T-helper 17 cell (primary cell): ENCODE measurements around the gene NFATC1. TPM values are rescaled to one million over a fixed set of nuclear protein-coding genes. Genes with fewer than 3 reads are reported as not detected.

Experiments used
- ATAC-seq: fragments of 150-1000 bp; cut with Tn5 transposase; 2 replicates; pipeline ENCODE4 v1.10.0; 2021; ENCODE audit warnings: mild to moderate bottlenecking, moderate library complexity
- DNase-seq, 3 donors: peaks; one replicate each; pipeline versions ENCODE4 v3.0.0 to v3.0.0-alpha.2; 2020 to 2021
- H3K9me3 ChIP-seq: one replicate; pipeline ENCODE4 v1.7.0; 2013; ENCODE audit warnings: low read length, mild to moderate bottlenecking; ENCODE audit not compliant: control insufficient read depth, poor library complexity, severe bottlenecking
- H3K27ac Mint-ChIP-seq: one replicate; pipeline ENCODE4 v1.8.0; 2022; ENCODE audit warnings: mild to moderate bottlenecking, moderate library complexity, mixed read lengths
- H3K27me3 Mint-ChIP-seq: one replicate; pipeline ENCODE4 v1.8.0; 2022; ENCODE audit warnings: mixed read lengths
- H3K36me3 Mint-ChIP-seq: one replicate; pipeline ENCODE4 v1.8.0; 2022; ENCODE audit warnings: low read depth, mixed read lengths
- H3K4me1 Mint-ChIP-seq: one replicate; pipeline ENCODE4 v1.8.0; 2022; ENCODE audit warnings: mild to moderate bottlenecking, mixed read lengths
- H3K4me3 Mint-ChIP-seq: one replicate; pipeline ENCODE4 v1.8.0; 2022; ENCODE audit warnings: mild to moderate bottlenecking, moderate library complexity, mixed read lengths
- total RNA-seq, 4 donors: library from RNA in 2 of 4; stranded (reverse) in 2 of 4; gene quantifications; one replicate each; pipeline ENCODE4 v1.2.3 and lab custom pipeline; 2022 to 2026

Gene NFATC1
- total RNA-seq, 2 donors from 2014 or later = 73.4 to 77.8 TPM

- no peaks in the 10 kb centered on the region for H3K9me3 ChIP-seq
- Mint-ChIP-seq H3K36me3 (no peaks in the 10 kb centered on the region), H3K4me3 (no peak overlapping the region), H3K27ac (peak overlapping the region; percentile 53), H3K4me1 (peaks cover 16% of the 10 kb centered on the region), H3K27me3 (peaks cover 43% of the 10 kb centered on the region)
- no peak for DNase-seq
- no peak for ATAC-seq
Observed at GRCh38 chr18:79387214-79387613, 8.5 kb upstream of the NFATC1 start.

- H3K4me1 Mint-ChIP-seq = peaks cover 19% of the 10 kb centered on the region
- ATAC-seq = no peak
- H3K27me3 Mint-ChIP-seq = peaks cover 45% of the 10 kb centered on the region
- H3K27ac Mint-ChIP-seq = peak overlapping the region; percentile 53
- H3K36me3 Mint-ChIP-seq = no peaks in the 10 kb centered on the region
- no peaks in the 10 kb centered on the region for H3K9me3 ChIP-seq
- DNase-seq = no peak
- H3K4me3 Mint-ChIP-seq = no peak overlapping the region
Observed at GRCh38 chr18:79387615-79388014, 8.1 kb upstream of the NFATC1 start.

DNA sequence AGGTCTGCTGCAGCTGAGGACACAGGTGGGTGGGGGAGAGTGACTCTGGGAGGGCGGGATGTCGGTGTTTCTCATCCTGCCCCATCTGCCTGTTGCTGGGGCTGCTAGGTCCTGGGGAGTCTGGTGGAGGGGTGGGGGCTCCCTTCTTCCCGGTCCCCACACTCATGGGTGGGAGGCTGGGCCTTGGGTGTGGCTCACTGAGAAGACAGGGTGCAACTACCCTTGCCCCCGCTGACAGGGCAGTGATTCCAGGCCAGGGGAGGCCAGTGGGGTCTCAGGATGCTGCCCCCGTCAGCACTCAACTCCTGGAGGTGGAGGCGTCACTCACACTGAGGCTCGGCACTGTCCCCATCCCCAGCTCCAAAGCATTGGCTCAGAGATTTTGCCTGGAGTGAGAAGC is 7.7 kb upstream of the NFATC1 start:
- Mint-ChIP-seq H3K27ac (peak overlapping the region; percentile 53), H3K36me3 (no peaks in the 10 kb centered on the region), H3K4me1 (peaks cover 22% of the 10 kb centered on the region), H3K4me3 (no peak overlapping the region), H3K27me3 (peaks cover 45% of the 10 kb centered on the region)
- no peaks in the 10 kb centered on the region for H3K9me3 ChIP-seq
- no peak for ATAC-seq
- no peak for DNase-seq

DNA sequence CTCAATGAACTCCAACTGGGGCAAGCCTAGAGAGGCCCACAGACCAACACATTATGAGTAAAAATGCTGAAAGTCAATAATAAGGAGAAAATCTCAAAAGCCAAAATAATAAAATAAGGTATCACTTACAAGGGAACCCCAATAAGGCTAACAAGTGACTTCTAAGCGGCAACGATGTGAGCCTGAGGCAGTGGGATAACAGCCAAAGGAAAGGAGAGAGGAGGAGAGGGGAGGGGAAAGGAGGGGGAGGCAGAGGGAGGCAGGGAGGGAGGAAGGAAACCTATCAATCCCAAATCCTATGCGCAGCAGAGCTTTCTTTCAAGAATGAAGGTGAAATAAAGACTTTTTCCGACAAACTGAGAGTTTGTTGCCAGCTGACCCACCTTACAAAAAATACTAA is 6.0 kb upstream of the NFATC1 start:
- ATAC-seq (no peak), DNase-seq (no peak)
- H3K9me3 ChIP-seq = no peaks in the 10 kb centered on the region
- Mint-ChIP-seq H3K27me3 (peaks cover 41% of the 10 kb centered on the region), H3K36me3 (no peaks in the 10 kb centered on the region), H3K4me3 (no peak overlapping the region), H3K4me1 (peaks cover 24% of the 10 kb centered on the region), H3K27ac (peak overlapping the region; percentile 29)

DNA sequence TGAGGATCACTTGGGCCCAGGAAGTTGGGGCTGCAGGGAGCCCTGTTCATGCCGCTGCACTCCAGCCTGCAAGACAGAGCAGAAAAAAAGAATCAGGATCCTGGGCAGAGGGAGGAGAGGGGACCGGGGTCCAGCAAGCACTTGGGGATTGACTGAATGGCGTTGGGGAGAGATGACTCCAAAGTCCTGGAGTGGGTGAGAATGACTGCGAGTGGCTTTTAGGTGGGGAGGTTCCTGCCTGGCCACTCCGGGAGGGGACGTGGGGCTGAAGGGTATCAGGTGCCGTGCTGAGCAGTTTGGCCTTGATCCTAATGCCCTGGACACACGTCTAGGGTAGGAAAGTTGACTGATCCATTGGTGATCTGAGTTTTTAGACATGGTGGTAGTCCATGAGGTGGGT is 3.5 kb upstream of the NFATC1 start:
- no peaks in the 10 kb centered on the region for H3K36me3 Mint-ChIP-seq
- H3K4me3 Mint-ChIP-seq = peak overlapping the region; percentile 92
- H3K9me3 ChIP-seq = no peaks in the 10 kb centered on the region
- no peak for DNase-seq
- peaks cover 40% of the 10 kb centered on the region for H3K27me3 Mint-ChIP-seq
- ATAC-seq = no peak
- no peak overlapping the region for H3K27ac Mint-ChIP-seq
- H3K4me1 Mint-ChIP-seq = peaks cover 25% of the 10 kb centered on the region

- no peaks in the 10 kb centered on the region for H3K9me3 ChIP-seq
- Mint-ChIP-seq H3K4me3 (peak overlapping the region; percentile 92), H3K36me3 (no peaks in the 10 kb centered on the region), H3K27ac (peak overlapping the region; percentile 72), H3K27me3 (peaks cover 32% of the 10 kb centered on the region), H3K4me1 (peaks cover 23% of the 10 kb centered on the region)
- peak in 1 of 3 donors; percentile 23 for DNase-seq
- peak; percentile 17 for ATAC-seq
Observed at GRCh38 chr18:79393181-79393634, 2.5 kb upstream of the NFATC1 start.

DNA sequence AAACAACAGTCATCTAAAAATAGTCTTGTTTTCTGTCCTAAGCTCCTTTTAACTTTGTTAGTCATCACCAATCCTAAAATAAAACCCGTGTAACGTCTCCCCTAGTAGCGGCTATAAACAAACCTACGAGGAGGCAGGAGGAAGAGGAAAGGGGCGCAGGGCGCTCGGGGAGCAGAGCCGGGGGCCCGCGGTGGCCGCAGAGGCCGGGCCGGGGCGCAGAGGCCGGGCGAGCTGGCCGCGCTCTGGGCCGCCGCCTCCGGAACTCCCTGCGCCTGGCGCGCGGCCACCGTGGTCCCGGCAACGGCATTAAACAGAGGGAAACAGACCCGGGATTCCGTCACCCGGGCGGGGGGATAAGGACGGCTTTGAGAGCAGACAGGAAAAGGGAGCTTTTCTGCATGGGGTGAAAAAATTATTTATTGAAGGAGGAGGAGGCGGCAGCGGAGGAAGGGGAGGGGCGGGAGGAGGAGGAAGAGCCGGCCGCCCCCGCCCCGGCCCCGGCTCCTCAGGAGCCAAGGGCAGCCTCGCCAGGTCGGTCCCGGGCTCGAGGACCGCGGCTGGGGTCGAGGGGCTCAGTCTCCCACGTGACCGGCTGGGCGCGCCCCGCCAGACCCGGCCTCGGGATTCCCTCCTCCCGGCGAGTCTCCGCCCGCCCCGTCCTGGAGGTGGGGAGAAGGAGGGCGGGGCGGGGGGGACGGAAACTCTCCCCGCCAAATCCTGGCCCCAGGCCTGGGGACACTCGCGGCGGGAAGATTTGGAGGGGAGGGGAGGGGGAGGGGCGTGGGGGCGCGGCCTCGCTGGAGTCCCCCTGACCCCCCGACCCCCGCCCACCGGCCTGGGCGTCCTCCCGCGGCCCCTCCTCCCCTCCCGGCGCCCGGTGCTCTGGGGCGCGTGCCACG is 1.8 kb upstream of the NFATC1 start:
- peaks cover 25% of the 10 kb centered on the region for H3K27me3 Mint-ChIP-seq
- no peaks in the 10 kb centered on the region for H3K9me3 ChIP-seq
- peak overlapping the region; percentile 72 for H3K27ac Mint-ChIP-seq
- peaks cover 22% of the 10 kb centered on the region for H3K4me1 Mint-ChIP-seq
- H3K4me3 Mint-ChIP-seq = peak overlapping the region; percentile 92
- no peaks in the 10 kb centered on the region for H3K36me3 Mint-ChIP-seq
- ATAC-seq = peak; percentile 12
- peak in 1 of 3 donors; percentile 33 for DNase-seq

DNA sequence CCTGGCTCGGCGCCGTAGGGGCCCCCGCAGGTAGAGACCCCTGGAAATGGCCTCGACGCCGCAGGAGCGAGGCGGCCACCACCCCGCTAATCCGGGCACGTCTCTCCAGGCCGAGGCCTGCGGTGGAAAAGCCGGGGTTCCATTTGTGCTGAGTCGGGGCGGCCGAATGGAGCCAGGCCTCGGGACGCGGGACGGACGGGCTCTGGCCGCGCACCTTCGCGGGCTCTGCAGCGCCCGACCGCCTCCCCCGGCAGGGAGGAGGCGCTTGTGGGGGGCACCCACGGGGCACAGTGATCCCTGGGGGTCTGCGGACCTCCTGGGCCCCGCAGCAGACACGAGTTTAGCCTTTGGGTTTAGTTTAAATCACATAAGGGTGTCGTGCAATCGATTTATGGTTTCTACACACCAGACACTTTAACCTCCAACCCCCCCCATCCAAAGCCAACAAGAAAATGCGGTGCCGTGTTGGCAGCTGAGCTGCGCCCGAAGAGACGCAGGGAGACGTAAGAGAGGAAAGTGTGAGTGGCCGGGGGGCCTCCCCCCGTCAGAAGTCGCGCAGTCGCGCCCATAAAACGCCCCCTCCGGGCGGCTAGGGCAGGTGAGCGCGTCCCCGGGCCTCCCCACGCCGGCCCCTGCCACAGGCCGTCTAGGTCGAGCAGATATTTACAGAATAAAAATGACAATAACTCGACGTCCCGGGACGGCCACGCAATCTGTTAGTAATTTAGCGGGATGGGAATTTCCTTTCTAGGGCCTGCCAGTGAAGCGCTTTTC is 1.0 kb upstream of the NFATC1 start:
- Mint-ChIP-seq H3K27ac (no peak overlapping the region), H3K27me3 (peaks cover 18% of the 10 kb centered on the region), H3K36me3 (no peaks in the 10 kb centered on the region), H3K4me1 (peaks cover 24% of the 10 kb centered on the region), H3K4me3 (peak overlapping the region; percentile 89)
- ATAC-seq = peak; percentile 11
- peak in 1 of 3 donors; percentile 41 for DNase-seq
- H3K9me3 ChIP-seq = no peaks in the 10 kb centered on the region

DNA sequence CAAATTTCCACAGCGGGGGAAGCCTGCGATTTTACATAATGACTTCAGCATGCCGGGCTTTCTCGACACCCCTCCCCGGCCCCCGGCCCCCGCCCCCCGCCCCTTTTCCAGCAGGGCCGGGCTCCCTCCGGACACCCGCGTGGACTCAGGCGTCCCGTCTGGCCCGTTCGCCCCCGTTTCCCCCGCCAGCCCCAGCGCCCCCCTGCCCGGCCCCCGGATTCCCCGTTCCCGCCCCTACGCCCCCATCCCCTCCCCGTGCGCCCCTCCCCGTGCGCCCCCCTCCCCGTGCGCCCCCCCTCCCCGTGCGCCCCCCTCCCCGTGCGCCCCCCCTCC is 456 bp upstream of the NFATC1 start:
- H3K9me3 ChIP-seq = no peaks in the 10 kb centered on the region
- Mint-ChIP-seq H3K4me1 (peaks cover 24% of the 10 kb centered on the region), H3K4me3 (peak overlapping the region; percentile 89), H3K27ac (no peak overlapping the region), H3K36me3 (no peaks in the 10 kb centered on the region), H3K27me3 (peaks cover 15% of the 10 kb centered on the region)
- DNase-seq (no peak), ATAC-seq (no peak)

GRCh38 chr18:79396431-79397246 is 909 bp downstream of the NFATC1 start:
- no peaks in the 10 kb centered on the region for H3K9me3 ChIP-seq
- Mint-ChIP-seq H3K4me3 (peak overlapping the region; percentile 95), H3K36me3 (no peaks in the 10 kb centered on the region), H3K4me1 (peaks cover 33% of the 10 kb centered on the region), H3K27me3 (peaks cover 6% of the 10 kb centered on the region), H3K27ac (peak overlapping the region; percentile 94)
- DNase-seq = peak in 1 of 3 donors; percentile 32
- peak; percentile 18 for ATAC-seq

DNA sequence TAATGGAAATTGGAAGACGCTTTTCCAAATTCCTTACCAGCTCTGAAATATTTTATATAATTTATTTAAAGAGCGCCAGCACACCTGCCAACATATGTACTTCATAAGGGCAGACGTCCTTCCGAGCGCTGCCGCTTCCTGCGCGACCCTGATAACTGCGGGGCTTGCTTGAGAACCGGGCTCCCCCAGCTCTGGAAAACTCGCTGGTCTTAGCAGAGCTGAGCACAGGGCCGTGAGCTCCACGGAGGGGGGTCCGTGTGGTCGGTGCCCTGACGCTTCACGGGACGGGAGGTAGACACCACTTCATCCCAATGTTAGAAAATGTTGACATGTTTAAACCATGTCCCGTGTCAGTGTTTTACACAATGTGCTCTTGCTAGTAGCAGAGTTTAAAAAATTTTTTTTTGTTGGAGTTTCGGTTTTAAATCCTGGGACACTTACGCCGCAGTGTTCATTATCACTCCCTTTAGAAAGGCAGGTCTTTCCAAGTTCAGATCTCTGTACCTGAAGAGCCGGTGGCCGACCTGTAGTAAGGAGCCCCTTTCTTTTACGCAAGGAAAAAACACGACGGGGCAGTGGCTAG is 1.6 kb downstream of the NFATC1 start:
- H3K9me3 ChIP-seq = no peaks in the 10 kb centered on the region
- H3K4me3 Mint-ChIP-seq = peak overlapping the region; percentile 95
- no peaks in the 10 kb centered on the region for H3K36me3 Mint-ChIP-seq
- ATAC-seq (no peak), DNase-seq (peak in 1 of 3 donors; percentile 7)
- H3K27me3 Mint-ChIP-seq = peaks cover under 1% of the 10 kb centered on the region
- peaks cover 31% of the 10 kb centered on the region for H3K4me1 Mint-ChIP-seq
- H3K27ac Mint-ChIP-seq = peak overlapping the region; percentile 94

GRCh38 chr18:79397830-79398761 is 2.4 kb downstream of the NFATC1 start:
- H3K9me3 ChIP-seq = no peaks in the 10 kb centered on the region
- Mint-ChIP-seq H3K4me3 (peak overlapping the region; percentile 95), H3K36me3 (no peaks in the 10 kb centered on the region), H3K4me1 (peaks cover 35% of the 10 kb centered on the region), H3K27ac (peak overlapping the region; percentile 94), H3K27me3 (no peaks in the 10 kb centered on the region)
- DNase-seq (no peak), ATAC-seq (no peak)
